ENCODE data around the gene INO80. TPM values are rescaled to one million over a fixed set of nuclear protein-coding genes. Genes with fewer than 3 reads are reported as not detected.

Gene INO80
- total RNA-seq, 6 experiments from 2014 or later = 18.3 to 23.6 (median 19.4) TPM

GRCh38 chr15:40952901-40953712 is 163.0 kb downstream of the INO80 start, which contains the start of gene CHAC1:
TSS of gene CHAC1 (plus strand) at chr15:40953471. CDS start at chr15:40953584, 113 bp downstream.
- Mint-ChIP-seq H3K9me3 (no peaks in the 10 kb centered on the region), H3K4me3 (peak within 1 kb of the TSS; percentile 93), H3K4me1 (ENCODE audit: low read depth) (peaks cover 36% of the 10 kb centered on the region), H3K27me3 (ENCODE audit: insufficient read depth) (peaks cover 2% of the 10 kb centered on the region), H3K27ac (peak within 1 kb of the TSS; percentile 83), H3K36me3 (ENCODE audit: low read depth) (peaks cover 5% of the 10 kb centered on the region; the same call in 1 of the 2 replicates)
- peak; percentile 94 for DNase-seq
- peak; percentile 24; the same call in 1 of the 2 replicates for TF ChIP-seq CTCF (IDR thresholded peaks at IDR 0.05)

- Mint-ChIP-seq H3K4me1 (ENCODE audit: low read depth) (peaks cover 36% of the 10 kb centered on the region), H3K4me3 (peak overlapping the region; percentile 93), H3K9me3 (no peaks in the 10 kb centered on the region), H3K36me3 (ENCODE audit: low read depth) (peaks cover 5% of the 10 kb centered on the region; the same call in 1 of the 2 replicates), H3K27me3 (ENCODE audit: insufficient read depth) (no peaks in the 10 kb centered on the region; the same call in 1 of the 2 replicates), H3K27ac (peak overlapping the region; percentile 83)
- TF ChIP-seq CTCF (IDR thresholded peaks at IDR 0.05) = no peak
- DNase-seq = no peak
Observed at GRCh38 chr15:40952301-40952900, 163.7 kb downstream of the INO80 start.

GRCh38 chr15:40951764-40952163 is 164.3 kb downstream of the INO80 start:
- no peak for TF ChIP-seq CTCF (IDR thresholded peaks at IDR 0.05)
- Mint-ChIP-seq H3K27ac (peak overlapping the region; percentile 22; the same call in 1 of the 2 replicates), H3K4me3 (no peak overlapping the region; the same call in 1 of the 2 replicates), H3K4me1 (ENCODE audit: low read depth) (peaks cover 36% of the 10 kb centered on the region), H3K9me3 (no peaks in the 10 kb centered on the region), H3K27me3 (ENCODE audit: insufficient read depth) (no peaks in the 10 kb centered on the region; the same call in 1 of the 2 replicates), H3K36me3 (ENCODE audit: low read depth) (peaks cover 5% of the 10 kb centered on the region; the same call in 1 of the 2 replicates)
- DNase-seq = no peak

GRCh38 chr15:40949756-40950207 is 166.3 kb downstream of the INO80 start:
- TF ChIP-seq CTCF (IDR thresholded peaks at IDR 0.05) = no peak
- no peaks in the 10 kb centered on the region for H3K36me3 Mint-ChIP-seq (ENCODE audit: low read depth)
- DNase-seq = no peak
- H3K27me3 Mint-ChIP-seq (ENCODE audit: insufficient read depth) = no peaks in the 10 kb centered on the region; the same call in 1 of the 2 replicates
- H3K27ac Mint-ChIP-seq = no peak overlapping the region
- H3K9me3 Mint-ChIP-seq = no peaks in the 10 kb centered on the region
- H3K4me1 Mint-ChIP-seq (ENCODE audit: low read depth) = peaks cover 25% of the 10 kb centered on the region
- H3K4me3 Mint-ChIP-seq = no peak overlapping the region

- H3K36me3 Mint-ChIP-seq (ENCODE audit: low read depth) = no peaks in the 10 kb centered on the region
- H3K4me3 Mint-ChIP-seq = no peak overlapping the region
- no peak for DNase-seq
- H3K9me3 Mint-ChIP-seq = no peaks in the 10 kb centered on the region
- peaks cover 1% of the 10 kb centered on the region for H3K27me3 Mint-ChIP-seq (ENCODE audit: insufficient read depth)
- no peak overlapping the region for H3K27ac Mint-ChIP-seq
- no peak for TF ChIP-seq CTCF (IDR thresholded peaks at IDR 0.05)
- H3K4me1 Mint-ChIP-seq (ENCODE audit: low read depth) = peaks cover 17% of the 10 kb centered on the region
Observed at GRCh38 chr15:40948706-40949473, 167.2 kb downstream of the INO80 start.
